Fibroblast of lung (primary cell): ENCODE results near the gene ZNF699. TPM values are rescaled to one million over a fixed set of nuclear protein-coding genes. Genes with fewer than 3 reads are reported as not detected.

ENCODE experiments used
- DNase-seq, 2 donors: peaks; one replicate each; pipeline versions ENCODE4 v3.0.0 to v3.0.0-alpha.2; 2010; ENCODE audit warnings: low read depth in 2 of 2
- H2AFZ ChIP-seq: 2 replicates; pipeline ENCODE4 v1.5.1; 2012; ENCODE audit warnings: low read length, control low read depth, inconsistent platforms
- H3K27ac ChIP-seq: 2 replicates; pipeline ENCODE4 v1.5.1; 2011; ENCODE audit warnings: low read length, control low read depth; ENCODE audit not compliant: insufficient read depth
- H3K27me3 ChIP-seq: 2 replicates; pipeline ENCODE4 v1.5.1; 2011; ENCODE audit warnings: mild to moderate bottlenecking, low read length; ENCODE audit not compliant: control insufficient read depth, insufficient read depth
- H3K36me3 ChIP-seq: 2 replicates; pipeline ENCODE4 v1.5.1; 2011; ENCODE audit warnings: low read length; ENCODE audit not compliant: control insufficient read depth, insufficient read depth
- H3K4me1 ChIP-seq: 2 replicates; pipeline ENCODE4 v1.5.1; 2011; ENCODE audit warnings: low read length; ENCODE audit not compliant: control insufficient read depth, insufficient read depth; ENCODE audit errors: extremely low read depth
- H3K4me2 ChIP-seq: 2 replicates; pipeline ENCODE4 v1.5.1; 2011; ENCODE audit warnings: low read length, control low read depth; ENCODE audit not compliant: insufficient read depth; ENCODE audit errors: extremely low read depth
- H3K4me3 ChIP-seq, 4 experiments: fragments of 200-600 bp in 1 of 4; sonication (generic) in 1 of 4; replicated peaks in 1 of 4; 2 replicates each; pipeline ENCODE4 v1.5.1; 2011 to 2016; ENCODE audit warnings: low read length in 4 of 4, low read depth in 3 of 4, mild to moderate bottlenecking in 3 of 4, control low read depth in 2 of 4, inconsistent platforms in 1 of 4, mixed read lengths in 1 of 4; ENCODE audit not compliant: insufficient read depth in 1 of 4; ENCODE audit errors: control extremely low read depth in 1 of 4
- H3K79me2 ChIP-seq: 2 replicates; pipeline ENCODE4 v1.5.1; 2012; ENCODE audit warnings: mild to moderate bottlenecking, low read length, inconsistent platforms; ENCODE audit not compliant: control insufficient read depth, insufficient read depth
- H3K9ac ChIP-seq: 2 replicates; pipeline ENCODE4 v1.5.1; 2011; ENCODE audit warnings: mild to moderate bottlenecking, low read length, control low read depth; ENCODE audit not compliant: insufficient read depth
- H3K9me3 ChIP-seq: 2 replicates; pipeline ENCODE4 v1.5.1; 2012; ENCODE audit warnings: low read depth, low read length; ENCODE audit not compliant: control insufficient read depth, insufficient read depth
- H4K20me1 ChIP-seq: 2 replicates; pipeline ENCODE4 v1.5.1; 2011; ENCODE audit warnings: low read length; ENCODE audit not compliant: control insufficient read depth, insufficient read depth; ENCODE audit errors: extremely low read depth
- EZH2 ChIP-seq: IDR thresholded peaks from 2 replicates; pipeline ENCODE4 v1.5.1; 2012; ENCODE audit warnings: low read length, control low read depth, mild to moderate bottlenecking; ENCODE audit errors: missing control alignments
- polyA plus RNA-seq, 2 donors: library from polyadenylated mRNA; depleted of rRNA in 1 of 2; stranded (reverse) in 1 of 2; unstranded in 1 of 2; fragments of >200 nt; gene quantifications; 2 replicates each; pipeline ENCODE4 v1.2.1, GENCODE V29; 2011 to 2012; ENCODE audit warnings: missing spikeins in 1 of 2
- total RNA-seq: library from RNA; depleted of rRNA; stranded (reverse); fragments of >200 nt; gene quantifications from 2 replicates; pipeline ENCODE4 v1.2.1, GENCODE V29; 2014
- TF ChIP-seq, protein P1 (sequence below), 2 donors: IDR thresholded peaks in 1 of 2; conservative IDR thresholded peaks in 1 of 2; 1 replicate in 1 of 2; 2 replicates in 1 of 2; pipeline ENCODE4 v1.5.1; 2011 to 2012; ENCODE audit warnings: low read length in 2 of 2, control low read depth in 1 of 2, inconsistent platforms in 1 of 2, low read depth in 1 of 2, mild to moderate bottlenecking in 1 of 2

ZNF699 gene
- total and polyA plus RNA-seq, 2 donors (not counting 1 experiment from before 2014, with no cell fraction given): 4.0 to 20.5 TPM

DNA sequence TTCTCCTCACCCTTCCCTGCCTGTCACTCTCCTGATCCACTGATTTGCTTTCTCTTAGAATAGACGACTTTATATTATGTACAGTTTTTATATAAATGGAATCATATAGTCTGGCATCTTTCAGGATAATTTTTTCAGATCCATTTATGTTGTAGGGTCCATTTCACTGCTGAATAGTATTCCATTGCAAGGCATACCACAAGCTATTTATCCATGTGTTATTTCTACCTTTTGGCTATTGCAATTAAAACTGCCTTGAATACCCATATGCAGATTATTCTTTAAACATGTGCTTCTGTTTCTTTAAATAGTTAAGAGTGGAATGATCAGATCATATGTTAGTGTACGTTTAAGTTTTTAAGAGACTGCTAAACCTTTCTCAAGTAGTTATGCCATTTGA lies 35.4 kb upstream of the ZNF699 start:
- Histone ChIP-seq H3K79me2 (no peaks in the 10 kb centered on the region), H3K4me3 (no peak overlapping the region), H3K27me3 (no peaks in the 10 kb centered on the region), H3K36me3 (no peaks in the 10 kb centered on the region), H3K9me3 (peaks cover 8% of the 10 kb centered on the region), H3K9ac (no peak overlapping the region), H3K27ac (no peak overlapping the region), H2AFZ (no peak overlapping the region), H4K20me1 (no peaks in the 10 kb centered on the region), H3K4me1 (no peaks in the 10 kb centered on the region), H3K4me2 (no peak overlapping the region)
- TF ChIP-seq, protein P1, sequence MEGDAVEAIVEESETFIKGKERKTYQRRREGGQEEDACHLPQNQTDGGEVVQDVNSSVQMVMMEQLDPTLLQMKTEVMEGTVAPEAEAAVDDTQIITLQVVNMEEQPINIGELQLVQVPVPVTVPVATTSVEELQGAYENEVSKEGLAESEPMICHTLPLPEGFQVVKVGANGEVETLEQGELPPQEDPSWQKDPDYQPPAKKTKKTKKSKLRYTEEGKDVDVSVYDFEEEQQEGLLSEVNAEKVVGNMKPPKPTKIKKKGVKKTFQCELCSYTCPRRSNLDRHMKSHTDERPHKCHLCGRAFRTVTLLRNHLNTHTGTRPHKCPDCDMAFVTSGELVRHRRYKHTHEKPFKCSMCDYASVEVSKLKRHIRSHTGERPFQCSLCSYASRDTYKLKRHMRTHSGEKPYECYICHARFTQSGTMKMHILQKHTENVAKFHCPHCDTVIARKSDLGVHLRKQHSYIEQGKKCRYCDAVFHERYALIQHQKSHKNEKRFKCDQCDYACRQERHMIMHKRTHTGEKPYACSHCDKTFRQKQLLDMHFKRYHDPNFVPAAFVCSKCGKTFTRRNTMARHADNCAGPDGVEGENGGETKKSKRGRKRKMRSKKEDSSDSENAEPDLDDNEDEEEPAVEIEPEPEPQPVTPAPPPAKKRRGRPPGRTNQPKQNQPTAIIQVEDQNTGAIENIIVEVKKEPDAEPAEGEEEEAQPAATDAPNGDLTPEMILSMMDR (conservative IDR thresholded peaks at IDR 0.05 in 1 of 2, IDR thresholded peaks at IDR 0.05 in 1 of 2; ENCODE audit: low read depth in 1 of 2, low read length in 2 of 2): no peak
- no peak for TF ChIP-seq EZH2
- no peak for DNase-seq

DNA sequence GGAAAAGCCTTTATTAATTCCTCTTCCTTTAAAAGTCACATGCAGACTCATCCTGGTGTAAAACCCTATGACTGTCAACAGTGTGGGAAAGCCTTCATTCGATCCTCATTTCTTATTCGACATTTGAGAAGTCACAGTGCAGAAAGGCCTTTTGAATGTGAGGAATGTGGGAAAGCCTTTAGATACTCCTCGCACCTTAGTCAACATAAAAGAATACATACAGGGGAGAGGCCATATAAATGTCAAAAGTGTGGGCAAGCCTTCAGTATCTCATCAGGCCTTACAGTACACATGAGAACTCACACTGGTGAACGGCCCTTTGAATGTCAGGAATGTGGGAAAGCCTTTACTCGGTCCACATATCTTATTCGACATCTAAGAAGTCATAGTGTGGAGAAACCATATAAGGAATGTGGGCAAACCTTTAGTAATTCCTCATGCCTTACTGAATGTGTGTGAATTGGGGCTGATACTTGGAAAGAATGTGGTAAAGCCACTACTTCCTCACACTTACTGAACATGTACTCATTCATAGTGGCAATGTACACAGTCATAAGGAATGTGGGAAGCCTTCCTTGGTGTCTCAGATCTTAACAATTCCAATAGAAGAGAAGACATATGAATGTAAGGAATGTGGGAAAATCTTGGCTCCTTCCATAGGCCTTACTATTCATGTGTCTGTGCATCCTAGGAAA lies 33.1 kb upstream of the ZNF699 start:
- TF ChIP-seq, protein P1 (conservative IDR thresholded peaks at IDR 0.05 in 1 of 2, IDR thresholded peaks at IDR 0.05 in 1 of 2; ENCODE audit: low read depth in 1 of 2, low read length in 2 of 2): no peak
- no peak for TF ChIP-seq EZH2
- Histone ChIP-seq H3K9ac (no peak overlapping the region), H2AFZ (no peak overlapping the region), H3K27me3 (no peaks in the 10 kb centered on the region), H3K4me1 (no peaks in the 10 kb centered on the region), H4K20me1 (no peaks in the 10 kb centered on the region), H3K4me3 (no peak overlapping the region), H3K36me3 (no peaks in the 10 kb centered on the region), H3K79me2 (no peaks in the 10 kb centered on the region), H3K4me2 (no peak overlapping the region), H3K27ac (no peak overlapping the region), H3K9me3 (peaks cover 8% of the 10 kb centered on the region)
- DNase-seq: peak in 1 of 2 donors; percentile 13

DNA sequence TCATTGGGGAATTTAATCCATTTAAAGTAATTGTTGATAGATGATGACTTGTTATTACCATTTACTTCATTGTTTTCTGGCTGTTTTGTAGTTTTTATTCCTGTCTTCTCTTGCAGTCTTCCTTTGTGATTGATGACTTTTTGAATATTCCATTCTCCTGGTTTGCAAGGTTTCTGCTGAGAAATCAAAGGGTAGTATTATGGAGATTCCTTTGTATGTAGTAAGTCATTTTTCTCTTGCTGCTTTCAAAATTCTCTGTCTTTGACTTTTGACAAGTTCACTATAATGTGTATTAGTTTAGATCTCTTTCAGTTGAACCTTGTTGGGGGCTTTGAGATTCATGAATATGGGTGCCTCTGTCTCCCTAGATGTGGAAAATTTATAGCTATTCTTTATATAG lies 20.4 kb upstream of the ZNF699 start:
- Histone ChIP-seq H3K36me3 (no peaks in the 10 kb centered on the region), H4K20me1 (no peaks in the 10 kb centered on the region), H3K27me3 (no peaks in the 10 kb centered on the region), H3K4me3 (no peak overlapping the region), H2AFZ (no peak overlapping the region), H3K4me1 (no peaks in the 10 kb centered on the region), H3K79me2 (no peaks in the 10 kb centered on the region), H3K27ac (no peak overlapping the region), H3K4me2 (no peak overlapping the region), H3K9ac (no peak overlapping the region), H3K9me3 (no peaks in the 10 kb centered on the region)
- no peak for DNase-seq
- TF ChIP-seq EZH2: no peak
- TF ChIP-seq, protein P1 (conservative IDR thresholded peaks at IDR 0.05 in 1 of 2, IDR thresholded peaks at IDR 0.05 in 1 of 2; ENCODE audit: low read depth in 1 of 2, low read length in 2 of 2): no peak
